ENCODE data around the gene FURIN. TPM values are rescaled to one million over a fixed set of nuclear protein-coding genes. Genes with fewer than 3 reads are reported as not detected.

The FURIN gene
- total and polyA plus RNA-seq, 9 of the 15 experiments (the other 6 are each of a cell fraction or from before 2014, with no cell fraction given) = 0.92 to 99.9 (median 34.8) TPM

DNA sequence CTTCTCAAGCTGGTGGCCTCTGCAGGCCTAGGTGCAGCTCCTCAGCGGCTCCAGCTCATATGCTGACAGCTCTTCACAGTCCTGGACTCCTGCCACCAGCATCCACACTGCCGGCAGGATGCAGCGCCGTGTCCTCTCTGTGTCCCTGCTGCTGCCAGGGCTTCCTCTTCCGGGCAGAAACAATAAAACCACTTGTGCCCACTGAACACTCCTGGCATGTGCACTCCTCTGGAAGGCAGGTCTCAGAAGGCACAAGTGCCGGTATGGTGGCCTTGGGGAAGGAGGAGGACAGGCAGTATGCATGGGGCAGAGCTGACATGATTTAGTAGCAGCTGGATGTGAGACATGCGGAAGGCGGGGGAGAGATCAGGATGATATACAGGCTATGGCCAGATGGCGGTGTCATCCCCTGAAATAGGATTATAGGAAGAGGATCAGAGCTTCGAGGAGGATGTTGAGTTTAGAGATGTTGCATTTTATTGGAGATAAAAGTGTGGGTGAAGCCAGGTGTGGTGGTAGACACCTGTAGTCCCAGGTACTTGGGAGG, 27.3 kb downstream of the FURIN start (continued):
- TF ChIP-seq IFI16 (CRISPR knock-in tag; IDR thresholded peaks at IDR 0.05) = no peak
- TF ChIP-seq ZNF57 (CRISPR knock-in tag; IDR thresholded peaks at IDR 0.05) = no peak
- no peak for TF ChIP-seq GTF2E2 (tag; IDR thresholded peaks at IDR 0.05)
- no peak for TF ChIP-seq HDAC6 (IDR thresholded peaks at IDR 0.05; ENCODE audit: low read depth, low read length)
- TF ChIP-seq SAP30 (IDR thresholded peaks at IDR 0.05; ENCODE audit: borderline replicate concordance, insufficient read depth, low read depth, low read length, poor library complexity, severe bottlenecking) = no peak
- TF ChIP-seq, protein P1, sequence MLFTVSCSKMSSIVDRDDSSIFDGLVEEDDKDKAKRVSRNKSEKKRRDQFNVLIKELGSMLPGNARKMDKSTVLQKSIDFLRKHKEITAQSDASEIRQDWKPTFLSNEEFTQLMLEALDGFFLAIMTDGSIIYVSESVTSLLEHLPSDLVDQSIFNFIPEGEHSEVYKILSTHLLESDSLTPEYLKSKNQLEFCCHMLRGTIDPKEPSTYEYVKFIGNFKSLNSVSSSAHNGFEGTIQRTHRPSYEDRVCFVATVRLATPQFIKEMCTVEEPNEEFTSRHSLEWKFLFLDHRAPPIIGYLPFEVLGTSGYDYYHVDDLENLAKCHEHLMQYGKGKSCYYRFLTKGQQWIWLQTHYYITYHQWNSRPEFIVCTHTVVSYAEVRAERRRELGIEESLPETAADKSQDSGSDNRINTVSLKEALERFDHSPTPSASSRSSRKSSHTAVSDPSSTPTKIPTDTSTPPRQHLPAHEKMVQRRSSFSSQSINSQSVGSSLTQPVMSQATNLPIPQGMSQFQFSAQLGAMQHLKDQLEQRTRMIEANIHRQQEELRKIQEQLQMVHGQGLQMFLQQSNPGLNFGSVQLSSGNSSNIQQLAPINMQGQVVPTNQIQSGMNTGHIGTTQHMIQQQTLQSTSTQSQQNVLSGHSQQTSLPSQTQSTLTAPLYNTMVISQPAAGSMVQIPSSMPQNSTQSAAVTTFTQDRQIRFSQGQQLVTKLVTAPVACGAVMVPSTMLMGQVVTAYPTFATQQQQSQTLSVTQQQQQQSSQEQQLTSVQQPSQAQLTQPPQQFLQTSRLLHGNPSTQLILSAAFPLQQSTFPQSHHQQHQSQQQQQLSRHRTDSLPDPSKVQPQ (CRISPR knock-in tag; IDR thresholded peaks at IDR 0.05; ENCODE audit: borderline replicate concordance) = no peak
- no peak for TF ChIP-seq ZBTB8A (IDR thresholded peaks at IDR 0.05; ENCODE audit: partially characterized antibody)
- TF ChIP-seq, protein P2, sequence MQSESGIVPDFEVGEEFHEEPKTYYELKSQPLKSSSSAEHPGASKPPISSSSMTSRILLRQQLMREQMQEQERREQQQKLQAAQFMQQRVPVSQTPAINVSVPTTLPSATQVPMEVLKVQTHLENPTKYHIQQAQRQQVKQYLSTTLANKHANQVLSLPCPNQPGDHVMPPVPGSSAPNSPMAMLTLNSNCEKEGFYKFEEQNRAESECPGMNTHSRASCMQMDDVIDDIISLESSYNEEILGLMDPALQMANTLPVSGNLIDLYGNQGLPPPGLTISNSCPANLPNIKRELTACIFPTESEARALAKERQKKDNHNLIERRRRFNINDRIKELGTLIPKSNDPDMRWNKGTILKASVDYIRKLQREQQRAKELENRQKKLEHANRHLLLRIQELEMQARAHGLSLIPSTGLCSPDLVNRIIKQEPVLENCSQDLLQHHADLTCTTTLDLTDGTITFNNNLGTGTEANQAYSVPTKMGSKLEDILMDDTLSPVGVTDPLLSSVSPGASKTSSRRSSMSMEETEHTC (IDR thresholded peaks at IDR 0.05) = no peak
- TF ChIP-seq TBL1XR1 (IDR thresholded peaks at IDR 0.05; ENCODE audit: low read length in 2 of 2) = peak in 1 of 2 experiments; percentile 63; a peak in 2 of 4 replicates
- TF ChIP-seq POLR2B (IDR thresholded peaks at IDR 0.05; ENCODE audit: low read depth, partially characterized antibody) = no peak
- TF ChIP-seq, protein P3, sequence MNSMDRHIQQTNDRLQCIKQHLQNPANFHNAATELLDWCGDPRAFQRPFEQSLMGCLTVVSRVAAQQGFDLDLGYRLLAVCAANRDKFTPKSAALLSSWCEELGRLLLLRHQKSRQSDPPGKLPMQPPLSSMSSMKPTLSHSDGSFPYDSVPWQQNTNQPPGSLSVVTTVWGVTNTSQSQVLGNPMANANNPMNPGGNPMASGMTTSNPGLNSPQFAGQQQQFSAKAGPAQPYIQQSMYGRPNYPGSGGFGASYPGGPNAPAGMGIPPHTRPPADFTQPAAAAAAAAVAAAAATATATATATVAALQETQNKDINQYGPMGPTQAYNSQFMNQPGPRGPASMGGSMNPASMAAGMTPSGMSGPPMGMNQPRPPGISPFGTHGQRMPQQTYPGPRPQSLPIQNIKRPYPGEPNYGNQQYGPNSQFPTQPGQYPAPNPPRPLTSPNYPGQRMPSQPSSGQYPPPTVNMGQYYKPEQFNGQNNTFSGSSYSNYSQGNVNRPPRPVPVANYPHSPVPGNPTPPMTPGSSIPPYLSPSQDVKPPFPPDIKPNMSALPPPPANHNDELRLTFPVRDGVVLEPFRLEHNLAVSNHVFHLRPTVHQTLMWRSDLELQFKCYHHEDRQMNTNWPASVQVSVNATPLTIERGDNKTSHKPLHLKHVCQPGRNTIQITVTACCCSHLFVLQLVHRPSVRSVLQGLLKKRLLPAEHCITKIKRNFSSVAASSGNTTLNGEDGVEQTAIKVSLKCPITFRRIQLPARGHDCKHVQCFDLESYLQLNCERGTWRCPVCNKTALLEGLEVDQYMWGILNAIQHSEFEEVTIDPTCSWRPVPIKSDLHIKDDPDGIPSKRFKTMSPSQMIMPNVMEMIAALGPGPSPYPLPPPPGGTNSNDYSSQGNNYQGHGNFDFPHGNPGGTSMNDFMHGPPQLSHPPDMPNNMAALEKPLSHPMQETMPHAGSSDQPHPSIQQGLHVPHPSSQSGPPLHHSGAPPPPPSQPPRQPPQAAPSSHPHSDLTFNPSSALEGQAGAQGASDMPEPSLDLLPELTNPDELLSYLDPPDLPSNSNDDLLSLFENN (IDR thresholded peaks at IDR 0.05; ENCODE audit: low read depth in 2 of 2, low read length in 2 of 2) = no peak
- peak; percentile 87 for TF ChIP-seq CTBP1 (IDR thresholded peaks at IDR 0.05; ENCODE audit: borderline replicate concordance)
- TF ChIP-seq FOXA1 (IDR thresholded peaks at IDR 0.05; ENCODE audit: borderline replicate concordance) = no peak
- TF ChIP-seq ZNF507 (tag; conservative IDR thresholded peaks at IDR 0.05) = no peak
- no peak for TF ChIP-seq RAD51 (IDR thresholded peaks at IDR 0.05; ENCODE audit: borderline replicate concordance, low read depth)
- no peak for TF ChIP-seq ATF1 (CRISPR knock-in tag; IDR thresholded peaks at IDR 0.05)
- no peak for TF ChIP-seq ATF1 (tag; IDR thresholded peaks at IDR 0.05)
- TF ChIP-seq CREB3L1 (IDR thresholded peaks at IDR 0.05; ENCODE audit: borderline replicate concordance, low read depth) = no peak
- TF ChIP-seq SRSF9 (IDR thresholded peaks at IDR 0.05; ENCODE audit: borderline replicate concordance, low read depth, low read length) = no peak
- TF ChIP-seq CBX2 (IDR thresholded peaks at IDR 0.05; ENCODE audit: insufficient read depth, low read length, poor library complexity, severe bottlenecking) = no peak

Measured in K562 (cell line).